Prostate gland (tissue), 2 donors: Measurements from ENCODE around the gene EIPR1.

Experiments used
- POLR2AphosphoS5 ChIP-seq: sonication (generic); formaldehyde crosslinking; IDR thresholded peaks from one replicate; pipeline ENCODE4 v1.6.1; 2017; ENCODE audit warnings: antibody characterized with exemption
- TF ChIP-seq, protein P1 (sequence below), 4 experiments: fragments of 200-600 bp in 2 of 4; fragments of 450-650 bp in 2 of 4; sonication (generic) in 2 of 4; IDR thresholded peaks; 1 replicate in 3 of 4; 2 replicates in 1 of 4; pipeline ENCODE4 v1.5.1; 2016 to 2019; ENCODE audit warnings: antibody characterized with exemption in 4 of 4, mild to moderate bottlenecking in 2 of 4, moderate library complexity in 2 of 4

- TF ChIP-seq, protein P1, sequence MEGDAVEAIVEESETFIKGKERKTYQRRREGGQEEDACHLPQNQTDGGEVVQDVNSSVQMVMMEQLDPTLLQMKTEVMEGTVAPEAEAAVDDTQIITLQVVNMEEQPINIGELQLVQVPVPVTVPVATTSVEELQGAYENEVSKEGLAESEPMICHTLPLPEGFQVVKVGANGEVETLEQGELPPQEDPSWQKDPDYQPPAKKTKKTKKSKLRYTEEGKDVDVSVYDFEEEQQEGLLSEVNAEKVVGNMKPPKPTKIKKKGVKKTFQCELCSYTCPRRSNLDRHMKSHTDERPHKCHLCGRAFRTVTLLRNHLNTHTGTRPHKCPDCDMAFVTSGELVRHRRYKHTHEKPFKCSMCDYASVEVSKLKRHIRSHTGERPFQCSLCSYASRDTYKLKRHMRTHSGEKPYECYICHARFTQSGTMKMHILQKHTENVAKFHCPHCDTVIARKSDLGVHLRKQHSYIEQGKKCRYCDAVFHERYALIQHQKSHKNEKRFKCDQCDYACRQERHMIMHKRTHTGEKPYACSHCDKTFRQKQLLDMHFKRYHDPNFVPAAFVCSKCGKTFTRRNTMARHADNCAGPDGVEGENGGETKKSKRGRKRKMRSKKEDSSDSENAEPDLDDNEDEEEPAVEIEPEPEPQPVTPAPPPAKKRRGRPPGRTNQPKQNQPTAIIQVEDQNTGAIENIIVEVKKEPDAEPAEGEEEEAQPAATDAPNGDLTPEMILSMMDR (IDR thresholded peaks at IDR 0.05): no peak
- TF ChIP-seq POLR2AphosphoS5: no peak
Observed at GRCh38 chr2:3209258-3209657, 168.4 kb downstream of the EIPR1 start.
